ENCODE measurements around the gene FADS2.

FADS2 gene

GRCh38 chr11:61907871-61908729 lies 80.0 kb downstream of the FADS2 start:
- no peak for DNase-seq

- DNase-seq = no peak
These were observed 80.7 kb downstream of the FADS2 start for GRCh38 chr11:61908730-61909316.

GRCh38 chr11:61910187-61911127 lies 82.4 kb downstream of the FADS2 start:
- no peak for DNase-seq

GRCh38 chr11:61911128-61911700 lies 83.1 kb downstream of the FADS2 start:
- no peak for DNase-seq

- DNase-seq = no peak
These were observed 83.8 kb downstream of the FADS2 start for GRCh38 chr11:61911701-61912529.

GRCh38 chr11:61912530-61912898 lies 84.4 kb downstream of the FADS2 start:
- DNase-seq = no peak

- no peak for DNase-seq
These were observed 85.0 kb downstream of the FADS2 start for GRCh38 chr11:61912991-61913698.

- no peak for DNase-seq
These were observed 85.7 kb downstream of the FADS2 start for GRCh38 chr11:61913699-61914395.

- no peak for DNase-seq
These were observed 86.5 kb downstream of the FADS2 start for GRCh38 chr11:61914471-61915171.

- DNase-seq = no peak
These were observed 88.7 kb downstream of the FADS2 start for GRCh38 chr11:61916737-61917333.

Data from COR-L47 (cell line).